SK-N-SH (cell line): ENCODE results near the gene EXOC6. TPM values are rescaled to one million over a fixed set of nuclear protein-coding genes. Genes with fewer than 3 reads are reported as not detected.

Experiments
- CTCF ChIA-PET: fragments of 300-600, 350-600 bp; formaldehyde crosslinking; extraction: SDS; loops from one replicate; lab custom pipeline; 2021; lab: Yijun Ruan, JAX
- POLR2A ChIA-PET: fragments of 350-600 bp; sonication (Branson Sonifier 250); formaldehyde crosslinking; extraction: SDS; loops from one replicate; lab custom pipeline; 2020; ENCODE audit warnings: antibody characterized with exemption, inconsistent platforms; lab: Yijun Ruan, JAX
- DNase-seq: peaks from one replicate; pipeline ENCODE4 v3.0.0; 2012
- H2AFZ ChIP-seq: fragments of 200-600 bp; sonication (generic); 2 replicates; pipeline ENCODE4 v1.8.1; 2016; ENCODE audit warnings: antibody characterized with exemption, mild to moderate bottlenecking, low read depth
- H3F3A ChIP-seq: fragments of 200-600 bp; sonication (generic); replicated peaks from 2 replicates; pipeline ENCODE3; 2016; ENCODE audit warnings: antibody characterized with exemption, mild to moderate bottlenecking; ENCODE audit not compliant: insufficient read depth
- H3K27ac ChIP-seq, 2 experiments: fragments of 200-500 bp in 1 of 2; fragments of 200-600 bp in 1 of 2; sonication (Bioruptor generic) in 1 of 2; sonication (generic), shearing (Covaris generic) in 1 of 2; 2 replicates each; pipeline versions ENCODE4 v1.5.1 to v1.6.1; 2014 to 2016; ENCODE audit warnings: low read depth in 2 of 2, inconsistent platforms in 1 of 2, low read length in 1 of 2, mild to moderate bottlenecking in 1 of 2, mixed read lengths in 1 of 2
- H3K27me3 ChIP-seq: fragments of 200-600 bp; sonication (generic), shearing (Covaris generic); 2 replicates; pipeline ENCODE4 v1.6.1; 2016; ENCODE audit warnings: mixed run types; ENCODE audit not compliant: insufficient read depth
- H3K36me3 ChIP-seq, 2 experiments: fragments of 200-500 bp in 1 of 2; fragments of 200-600 bp in 1 of 2; sonication (Bioruptor generic) in 1 of 2; sonication (generic) in 1 of 2; replicated peaks in 1 of 2; 2 replicates each; pipeline versions ENCODE3 to v1.5.1; 2014 to 2016; ENCODE audit warnings: low read length in 1 of 2, mild to moderate bottlenecking in 1 of 2; ENCODE audit not compliant: insufficient read depth in 2 of 2, control insufficient read depth in 1 of 2
- H3K4me1 ChIP-seq, 2 experiments: fragments of 200-500 bp in 1 of 2; fragments of 200-600 bp in 1 of 2; sonication (Bioruptor generic) in 1 of 2; sonication (generic), shearing (Covaris generic) in 1 of 2; 2 replicates each; pipeline versions ENCODE4 v1.5.1 to v1.6.1; 2014 to 2016; ENCODE audit warnings: low read depth in 1 of 2, low read length in 1 of 2, mixed run types in 1 of 2; ENCODE audit not compliant: insufficient read depth in 2 of 2, control insufficient read depth in 1 of 2
- H3K4me2 ChIP-seq: fragments of 200-600 bp; sonication (generic), shearing (Covaris generic); 2 replicates; pipeline ENCODE4 v1.6.1; 2017; ENCODE audit warnings: mixed run types
- H3K4me3 ChIP-seq, 2 experiments: fragments of 200-500 bp in 1 of 2; fragments of 200-600 bp in 1 of 2; sonication (Bioruptor generic) in 1 of 2; sonication (generic), shearing (Covaris generic) in 1 of 2; 2 replicates each; pipeline versions ENCODE4 v1.5.1 to v1.8.1; 2014 to 2016; ENCODE audit warnings: low read depth in 2 of 2, inconsistent platforms in 1 of 2, low read length in 1 of 2, mild to moderate bottlenecking in 1 of 2, mixed read lengths in 1 of 2, moderate library complexity in 1 of 2
- H3K79me2 ChIP-seq: fragments of 200-600 bp; sonication (generic); 2 replicates; pipeline ENCODE4 v1.8.1; 2017; ENCODE audit warnings: mild to moderate bottlenecking; ENCODE audit not compliant: insufficient read depth
- H3K9ac ChIP-seq: fragments of 200-600 bp; sonication (generic); 2 replicates; pipeline ENCODE4 v1.6.1; 2017; ENCODE audit warnings: mixed run types
- H3K9me2 ChIP-seq: fragments of 200-600 bp; sonication (generic); 2 replicates; pipeline ENCODE4 v1.6.1; 2017; ENCODE audit warnings: mixed run types
- H3K9me3 ChIP-seq: fragments of 200-600 bp; sonication (generic); 2 replicates; pipeline ENCODE4 v1.6.1; 2017; ENCODE audit warnings: mixed run types, mild to moderate bottlenecking, moderate library complexity
- H4K20me1 ChIP-seq: fragments of 200-600 bp; sonication (generic); 2 replicates; pipeline ENCODE4 v1.6.1; 2017; ENCODE audit warnings: mild to moderate bottlenecking, mixed run types; ENCODE audit not compliant: insufficient read depth
- CHD2 ChIP-seq: fragments of 150-350 bp; IDR thresholded peaks from 2 replicates; pipeline ENCODE4 v1.6.1; 2018; ENCODE audit warnings: low read length; ENCODE audit not compliant: partially characterized antibody
- ELF1 ChIP-seq: IDR thresholded peaks from 2 replicates; pipeline ENCODE4 v1.4.0; 2012
- EP300 ChIP-seq, 2 experiments: IDR thresholded peaks; 2 replicates each; pipeline versions ENCODE4 v1.4.0 to v1.6.1; 2012; ENCODE audit warnings: borderline replicate concordance in 1 of 2, low read depth in 1 of 2, low read length in 1 of 2
- EZH2phosphoT487 ChIP-seq: fragments of 200-600 bp; sonication (generic); IDR thresholded peaks from 2 replicates; pipeline ENCODE4 v1.6.1; 2017; ENCODE audit warnings: low read depth, mixed run types, mild to moderate bottlenecking, antibody characterized with exemption, moderate library complexity, borderline replicate concordance
- FOSL2 ChIP-seq: IDR thresholded peaks from 2 replicates; pipeline ENCODE4 v1.4.0; 2012; ENCODE audit warnings: low read depth, mild to moderate bottlenecking, moderate library complexity, borderline replicate concordance
- FOXJ3 ChIP-seq: sonication (generic); formaldehyde crosslinking; IDR thresholded peaks from 2 replicates; pipeline ENCODE4 v1.5.1; 2020; ENCODE audit warnings: mild to moderate bottlenecking, missing genetic modification reagents
- FOXM1 ChIP-seq: IDR thresholded peaks from 2 replicates; pipeline ENCODE4 v1.4.0; 2012; ENCODE audit warnings: low read depth, mild to moderate bottlenecking
- GATA2 ChIP-seq: sonication (generic); formaldehyde crosslinking; IDR thresholded peaks from 2 replicates; pipeline ENCODE4 v1.5.0; 2020; ENCODE audit warnings: mild to moderate bottlenecking, missing genetic modification reagents
- JUND ChIP-seq: IDR thresholded peaks from 2 replicates; pipeline ENCODE4 v1.4.0; 2012
- MXI1 ChIP-seq: IDR thresholded peaks from 2 replicates; pipeline ENCODE4 v1.6.1; 2012; ENCODE audit warnings: mild to moderate bottlenecking, low read depth, low read length, improper control_type of control experiment
- NFIC ChIP-seq: IDR thresholded peaks from 2 replicates; pipeline ENCODE4 v1.4.0; 2012; ENCODE audit warnings: borderline replicate concordance
- NRF1 ChIP-seq: IDR thresholded peaks from 2 replicates; pipeline ENCODE4 v1.6.1; 2012; ENCODE audit warnings: low read depth, mild to moderate bottlenecking, low read length
- POLR2AphosphoS5 ChIP-seq: IDR thresholded peaks from 2 replicates; pipeline ENCODE4 v1.6.1; 2012; ENCODE audit warnings: low read depth, low read length
- RAD21 ChIP-seq: IDR thresholded peaks from 2 replicates; pipeline ENCODE4 v1.6.1; 2012; ENCODE audit warnings: mild to moderate bottlenecking, low read length
- REST ChIP-seq: IDR thresholded peaks from 2 replicates; pipeline ENCODE4 v1.6.1; 2012; ENCODE audit warnings: mild to moderate bottlenecking, low read depth, low read length, moderate library complexity
- SIN3A ChIP-seq: IDR thresholded peaks from 2 replicates; pipeline ENCODE4 v1.6.1; 2012; ENCODE audit warnings: low read depth, mild to moderate bottlenecking, low read length, moderate library complexity, borderline replicate concordance
- SMC3 ChIP-seq: IDR thresholded peaks from 2 replicates; pipeline ENCODE4 v1.6.1; 2012; ENCODE audit warnings: low read depth, low read length, improper control_type of control experiment
- TAF1 ChIP-seq: IDR thresholded peaks from 2 replicates; pipeline ENCODE4 v1.6.1; 2012; ENCODE audit warnings: low read depth, mild to moderate bottlenecking, low read length, moderate library complexity, borderline replicate concordance
- TEAD4 ChIP-seq: IDR thresholded peaks from 2 replicates; pipeline ENCODE4 v1.4.0; 2012; ENCODE audit warnings: mild to moderate bottlenecking, borderline replicate concordance; ENCODE audit not compliant: insufficient read depth
- WGBS: methylation state at CpG from one replicate; pipeline ENCODE4 v1.1.6; 2017; ENCODE audit warnings: low lambda C conversion rate; 5-methylcytosine and 5-hydroxymethylcytosine counted together
- polyA plus RNA-seq, 3 experiments: library from polyadenylated mRNA; depleted of rRNA; stranded (reverse); fragments of >200 nt; gene quantifications; 2 replicates each; pipeline ENCODE4 v1.2.3, GENCODE V29; 2012
- TF ChIP-seq, protein P1 (sequence below): IDR thresholded peaks from 2 replicates; pipeline ENCODE4 v1.4.0; 2012; ENCODE audit warnings: low read depth
- TF ChIP-seq, protein P2 (sequence below): fragments of 150-350 bp; IDR thresholded peaks from 2 replicates; pipeline ENCODE4 v1.6.1; 2016; ENCODE audit warnings: mild to moderate bottlenecking, low read depth, low read length
- TF ChIP-seq, protein P3 (sequence below): fragments of 200-600 bp; sonication (generic); IDR thresholded peaks from 2 replicates; pipeline ENCODE4 v1.6.1; 2017; ENCODE audit warnings: antibody characterized with exemption, mild to moderate bottlenecking, moderate library complexity

Gene EXOC6
- polyA plus RNA-seq, 1 of the 3 experiments (the other 2 are of a cell fraction): 2.3 TPM

DNA sequence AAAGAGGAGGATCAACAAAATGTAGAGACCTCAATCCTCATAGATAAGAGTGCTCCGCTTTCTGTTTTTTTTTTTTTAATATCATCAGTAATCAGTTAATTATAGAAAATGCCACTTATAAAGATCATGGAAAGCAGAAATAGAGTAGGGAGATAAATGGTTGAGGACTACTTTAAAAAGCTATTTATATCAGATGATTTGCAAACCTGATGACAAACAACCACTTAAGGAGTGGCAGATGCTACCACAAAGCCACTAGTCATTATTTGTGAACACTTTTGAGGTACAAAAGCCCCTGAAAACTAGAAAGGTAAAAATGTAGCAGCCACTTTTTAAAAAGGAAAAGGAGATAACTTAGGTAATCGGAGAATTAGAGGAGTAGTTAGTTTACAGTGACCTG is 113.3 kb downstream of the EXOC6 start:
- no peak overlapping the region for H3K4me2 ChIP-seq
- TF ChIP-seq NRF1 (no peak), EP300 (IDR thresholded peaks at IDR 0.05; ENCODE audit: borderline replicate concordance in 1 of 2, low read depth in 1 of 2, low read length in 1 of 2) (no peak), RAD21 (no peak), MXI1 (no peak)
- TF ChIP-seq, all 33 proteins: peak for 0
- Histone ChIP-seq H3K4me1 (no peaks in the 10 kb centered on the region), H4K20me1 (no peaks in the 10 kb centered on the region), H3F3A (peaks cover 12% of the 10 kb centered on the region), H3K27me3 (no peaks in the 10 kb centered on the region), H3K9me2 (no peaks in the 10 kb centered on the region), H3K79me2 (no peaks in the 10 kb centered on the region), H3K27ac (no peak overlapping the region), H3K36me3 (peaks cover 0 to 3% of the 10 kb centered on the region in 2 experiments), H2AFZ (no peak overlapping the region), H3K4me3 (no peak overlapping the region), H3K9me3 (no peaks in the 10 kb centered on the region), H3K9ac (no peak overlapping the region)
- ChIA-PET POLR2A (no interaction called here), CTCF (interaction anchor here (0.9 to 1.4 kb wide), 2 partner anchors 76 to 550 kb away, joined by 3 read pairs; no protein-coding TSS in a partner anchor)
- DNase-seq: no peak
- 93% methylated on average over 2 of the region's 2 CpGs for WGBS

DNA sequence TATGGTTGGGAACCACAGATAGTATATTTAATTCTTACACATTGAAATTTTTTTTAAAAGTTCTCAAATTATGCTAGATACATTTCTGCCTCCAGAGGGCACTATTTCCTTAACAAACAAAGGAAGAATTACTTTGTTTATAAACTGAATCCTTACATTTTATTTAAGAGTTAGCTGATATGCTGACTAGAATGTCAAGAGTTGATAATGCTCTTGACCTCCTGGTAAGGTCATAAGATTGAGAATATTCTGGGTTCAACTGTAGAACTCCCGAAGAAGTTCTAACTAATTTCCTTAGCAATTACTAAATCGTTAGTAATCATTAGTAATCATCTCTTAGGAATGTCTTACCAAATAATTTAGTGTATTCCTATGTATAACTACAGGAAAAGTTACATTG is 117.0 kb downstream of the EXOC6 start:
- Histone ChIP-seq H4K20me1 (no peaks in the 10 kb centered on the region), H3K27ac (peak overlapping the region in 1 of 2 experiments; percentile 52; a peak in 2 of 4 replicates), H3K4me3 (peak overlapping the region in 1 of 2 experiments; percentile 19; a peak in 1 of 4 replicates), H3K4me2 (no peak overlapping the region), H3K27me3 (no peaks in the 10 kb centered on the region), H3K4me1 (no peaks in the 10 kb centered on the region), H3K9ac (no peak overlapping the region), H3K9me2 (no peaks in the 10 kb centered on the region), H3F3A (peaks cover 12% of the 10 kb centered on the region), H3K9me3 (no peaks in the 10 kb centered on the region), H2AFZ (peak overlapping the region; percentile 74), H3K36me3 (no peaks in the 10 kb centered on the region), H3K79me2 (no peaks in the 10 kb centered on the region)
- DNase-seq: peak; percentile 15
- 43% methylated on average over 2 of the region's 2 CpGs for WGBS
- CTCF ChIA-PET: interaction anchor here (0.6 to 2.9 kb wide), 50 partner anchors 9 to 769 kb away, joined by 3 to 29 read pairs (median 5); partner anchors contain the start of gene MYOF
- POLR2A ChIA-PET: no interaction called here
- TF ChIP-seq REST: no peak
- TF ChIP-seq FOSL2: no peak
- peak; percentile 55 for TF ChIP-seq RAD21
- TF ChIP-seq, protein P1, sequence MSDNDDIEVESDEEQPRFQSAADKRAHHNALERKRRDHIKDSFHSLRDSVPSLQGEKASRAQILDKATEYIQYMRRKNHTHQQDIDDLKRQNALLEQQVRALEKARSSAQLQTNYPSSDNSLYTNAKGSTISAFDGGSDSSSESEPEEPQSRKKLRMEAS: no peak
- TF ChIP-seq SMC3: peak; percentile 4; the same call in 1 of the 2 replicates
- no peak for TF ChIP-seq FOXJ3 (CRISPR knock-in tag)
- no peak for TF ChIP-seq NFIC
- TF ChIP-seq, protein P2, sequence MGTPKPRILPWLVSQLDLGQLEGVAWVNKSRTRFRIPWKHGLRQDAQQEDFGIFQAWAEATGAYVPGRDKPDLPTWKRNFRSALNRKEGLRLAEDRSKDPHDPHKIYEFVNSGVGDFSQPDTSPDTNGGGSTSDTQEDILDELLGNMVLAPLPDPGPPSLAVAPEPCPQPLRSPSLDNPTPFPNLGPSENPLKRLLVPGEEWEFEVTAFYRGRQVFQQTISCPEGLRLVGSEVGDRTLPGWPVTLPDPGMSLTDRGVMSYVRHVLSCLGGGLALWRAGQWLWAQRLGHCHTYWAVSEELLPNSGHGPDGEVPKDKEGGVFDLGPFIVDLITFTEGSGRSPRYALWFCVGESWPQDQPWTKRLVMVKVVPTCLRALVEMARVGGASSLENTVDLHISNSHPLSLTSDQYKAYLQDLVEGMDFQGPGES: no peak
- no peak for TF ChIP-seq NRF1
- TF ChIP-seq, protein P3, sequence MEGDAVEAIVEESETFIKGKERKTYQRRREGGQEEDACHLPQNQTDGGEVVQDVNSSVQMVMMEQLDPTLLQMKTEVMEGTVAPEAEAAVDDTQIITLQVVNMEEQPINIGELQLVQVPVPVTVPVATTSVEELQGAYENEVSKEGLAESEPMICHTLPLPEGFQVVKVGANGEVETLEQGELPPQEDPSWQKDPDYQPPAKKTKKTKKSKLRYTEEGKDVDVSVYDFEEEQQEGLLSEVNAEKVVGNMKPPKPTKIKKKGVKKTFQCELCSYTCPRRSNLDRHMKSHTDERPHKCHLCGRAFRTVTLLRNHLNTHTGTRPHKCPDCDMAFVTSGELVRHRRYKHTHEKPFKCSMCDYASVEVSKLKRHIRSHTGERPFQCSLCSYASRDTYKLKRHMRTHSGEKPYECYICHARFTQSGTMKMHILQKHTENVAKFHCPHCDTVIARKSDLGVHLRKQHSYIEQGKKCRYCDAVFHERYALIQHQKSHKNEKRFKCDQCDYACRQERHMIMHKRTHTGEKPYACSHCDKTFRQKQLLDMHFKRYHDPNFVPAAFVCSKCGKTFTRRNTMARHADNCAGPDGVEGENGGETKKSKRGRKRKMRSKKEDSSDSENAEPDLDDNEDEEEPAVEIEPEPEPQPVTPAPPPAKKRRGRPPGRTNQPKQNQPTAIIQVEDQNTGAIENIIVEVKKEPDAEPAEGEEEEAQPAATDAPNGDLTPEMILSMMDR: peak; percentile 85
- TF ChIP-seq POLR2AphosphoS5: no peak
- TF ChIP-seq GATA2 (CRISPR knock-in tag): no peak
- no peak for TF ChIP-seq EZH2phosphoT487
- no peak for TF ChIP-seq FOXM1
- no peak for TF ChIP-seq ELF1
- TF ChIP-seq SIN3A: no peak
- TF ChIP-seq CHD2: no peak
- TF ChIP-seq JUND: no peak
- TF ChIP-seq TEAD4: peak; percentile 50; the same call in 1 of the 2 replicates
- TF ChIP-seq TAF1: no peak
